HepG2 (cell line): ENCODE results near the gene CFAP97D1. TPM values are rescaled to one million over a fixed set of nuclear protein-coding genes. Genes with fewer than 3 reads are reported as not detected.

ENCODE experiments used
- ATF6 ChIP-seq: sonication (generic); formaldehyde crosslinking; conservative IDR thresholded peaks from 2 replicates; pipeline ENCODE4 v1.4.0; 2020; ENCODE audit warnings: missing genetic modification reagents
- DDIT3 ChIP-seq: sonication (generic); formaldehyde crosslinking; IDR thresholded peaks from 2 replicates; pipeline ENCODE4 v1.4.0; 2020; ENCODE audit warnings: mild to moderate bottlenecking, missing genetic modification reagents
- MTF1 ChIP-seq: sonication (generic); formaldehyde crosslinking; IDR thresholded peaks from 2 replicates; pipeline ENCODE4 v1.5.0; 2020; ENCODE audit warnings: missing genetic modification reagents
- PCBP2 ChIP-seq: fragments of 200-400 bp; formaldehyde crosslinking; optimal IDR thresholded peaks from 2 replicates; pipeline ENCODE3; 2018; ENCODE audit warnings: low read length, low read depth; ENCODE audit not compliant: poor library complexity, severe bottlenecking
- PRMT3 ChIP-seq: sonication (generic); formaldehyde crosslinking; IDR thresholded peaks from 2 replicates; pipeline ENCODE4 v1.8.1; 2022; ENCODE audit warnings: low read depth, mild to moderate bottlenecking, moderate library complexity, missing genetic modification reagents, borderline replicate concordance
- RNF2 ChIP-seq: fragments of 450-650 bp; conservative IDR thresholded peaks from 2 replicates; pipeline ENCODE4 v1.6.1; 2016; ENCODE audit warnings: low read depth
- SP2 ChIP-seq: sonication (generic); formaldehyde crosslinking; IDR thresholded peaks from 2 replicates; pipeline ENCODE4 v1.5.1; 2020; ENCODE audit warnings: mild to moderate bottlenecking, missing genetic modification reagents
- STAG1 ChIP-seq: sonication (generic); formaldehyde crosslinking; IDR thresholded peaks from 2 replicates; pipeline ENCODE4 v1.4.0; 2020; ENCODE audit warnings: missing genetic modification reagents
- ZBTB20 ChIP-seq: sonication (generic); formaldehyde crosslinking; IDR thresholded peaks from 2 replicates; pipeline ENCODE4 v1.8.1; 2023; ENCODE audit warnings: missing genetic modification reagents, low read depth, mild to moderate bottlenecking, borderline replicate concordance
- ZBTB33 ChIP-seq: sonication (generic); formaldehyde crosslinking; IDR thresholded peaks from 2 replicates; pipeline ENCODE4 v1.4.0; 2020; ENCODE audit warnings: missing genetic modification reagents
- ZFP82 ChIP-seq: sonication (generic); formaldehyde crosslinking; IDR thresholded peaks from 2 replicates; pipeline ENCODE4 v1.5.1; 2020; ENCODE audit warnings: mild to moderate bottlenecking, missing genetic modification reagents, borderline replicate concordance
- ZIK1 ChIP-seq: sonication (generic); formaldehyde crosslinking; IDR thresholded peaks from 2 replicates; pipeline ENCODE4 v1.5.0; 2020; ENCODE audit warnings: mild to moderate bottlenecking, low read depth, missing genetic modification reagents, borderline replicate concordance
- ZMAT3 ChIP-seq: sonication (generic); formaldehyde crosslinking; conservative IDR thresholded peaks from 2 replicates; pipeline ENCODE4 v1.7.0; 2021; ENCODE audit warnings: missing genetic modification reagents
- ZNF136 ChIP-seq: sonication (generic); formaldehyde crosslinking; IDR thresholded peaks from 2 replicates; pipeline ENCODE4 v1.8.1; 2022; ENCODE audit warnings: low read depth, mild to moderate bottlenecking, moderate library complexity, missing genetic modification reagents
- ZNF138 ChIP-seq: sonication (generic); formaldehyde crosslinking; IDR thresholded peaks from 2 replicates; pipeline ENCODE4 v1.5.0; 2020; ENCODE audit warnings: mild to moderate bottlenecking, low read depth, missing genetic modification reagents
- ZNF674 ChIP-seq: sonication (generic); formaldehyde crosslinking; IDR thresholded peaks from 2 replicates; pipeline ENCODE4 v1.5.0; 2020; ENCODE audit warnings: low read depth, mild to moderate bottlenecking, missing genetic modification reagents
- ZNF720 ChIP-seq: sonication (generic); formaldehyde crosslinking; IDR thresholded peaks from 2 replicates; pipeline ENCODE4 v1.4.0; 2020; ENCODE audit warnings: missing genetic modification reagents
- polyA plus RNA-seq, 8 experiments: library from polyadenylated mRNA; depleted of rRNA in 3 of 8; stranded (reverse) in 7 of 8; unstranded in 1 of 8; fragments of >200 nt; fragmentation: Illumina TruSeq in 4 of 8; extraction: Trizol in 4 of 8; gene quantifications; 2 replicates each; pipeline versions ENCODE4 v1.2.1 to v1.2.3, GENCODE V29; 2011 to 2016; ENCODE audit warnings: low read depth in 4 of 8, missing spikeins in 1 of 8, mixed read lengths in 1 of 8; ENCODE audit not compliant: insufficient read depth in 1 of 8
- total RNA-seq, 5 experiments: library from RNA; depleted of rRNA; stranded (reverse); fragments of >200 nt; fragmentation: Illumina TruSeq; extraction: Trizol; gene quantifications; 2 replicates each; pipeline ENCODE4 v1.2.3, GENCODE V29; 2016; ENCODE audit warnings: low read depth in 1 of 5
- TF ChIP-seq, protein P1 (sequence below): sonication (generic); formaldehyde crosslinking; IDR thresholded peaks from 2 replicates; pipeline ENCODE4 v1.5.1; 2020; ENCODE audit warnings: mild to moderate bottlenecking, missing genetic modification reagents

Gene CFAP97D1
- total and polyA plus RNA-seq, 2 of the 13 experiments (the other 11 are each of a cell fraction or from before 2014, with no cell fraction given) = 0.02 TPM; not detected in 1

DNA sequence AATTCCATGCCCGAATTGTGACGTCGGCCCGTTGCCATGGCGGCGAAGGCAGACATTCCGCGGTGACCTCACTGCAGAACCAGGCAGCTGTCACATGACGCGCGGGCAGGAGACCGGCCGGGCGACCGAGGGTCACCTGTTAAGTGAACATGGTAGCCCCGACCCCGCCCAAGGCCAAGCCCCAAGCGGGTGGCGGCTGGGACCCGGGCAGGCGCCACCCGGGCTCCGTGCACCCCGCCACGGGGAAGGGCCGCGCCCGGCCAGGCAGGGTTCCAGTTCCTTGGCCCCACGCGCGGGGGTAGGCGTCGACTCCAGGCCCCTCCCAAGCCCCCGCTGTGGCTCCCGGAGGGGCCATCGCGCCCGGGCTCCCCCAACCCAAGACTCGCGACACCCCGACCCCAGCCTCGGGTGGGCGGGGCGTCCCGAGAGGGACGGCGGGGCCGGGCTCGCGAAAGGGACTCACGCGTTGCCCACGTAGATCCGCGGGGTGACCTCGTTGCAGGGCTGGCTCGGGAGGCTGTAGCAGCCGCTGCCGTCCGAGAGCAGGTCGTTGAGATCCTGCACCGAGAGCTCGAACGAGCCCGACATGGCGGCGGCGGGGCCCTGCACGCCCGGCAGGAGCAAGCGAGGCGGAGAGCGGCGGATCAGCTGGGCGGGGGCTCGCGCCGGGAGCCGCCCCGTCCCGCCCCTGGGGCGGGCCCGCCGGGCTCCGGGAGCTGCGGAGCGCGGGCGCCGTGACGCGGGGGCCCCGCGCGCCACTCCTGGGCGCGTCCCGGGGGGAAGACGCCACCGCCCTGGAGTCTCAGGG is 1.7 kb upstream of the CFAP97D1 start, which contains the start of gene DUSP3 (continued):
- TF ChIP-seq ZNF138 (no peak), PRMT3 (CRISPR knock-in tag) (no peak), ZBTB20 (no peak; the same call in 1 of the 2 replicates), ZNF136 (CRISPR knock-in tag) (no peak), ZNF720 (CRISPR knock-in tag) (no peak; the same call in 1 of the 2 replicates), SP2 (peak; percentile 63), ATF6 (no peak), MTF1 (CRISPR knock-in tag) (no peak), ZMAT3 (CRISPR knock-in tag) (0 out of 2 replicates have a peak, but pooled peaks have one; percentile 39), DDIT3 (CRISPR knock-in tag) (no peak), ZIK1 (CRISPR knock-in tag) (no peak; the same call in 1 of the 2 replicates), PCBP2 (no peak), ZBTB33 (CRISPR knock-in tag) (no peak; the same call in 1 of the 2 replicates), RNF2 (peak; percentile 17; the same call in 1 of the 2 replicates), ZFP82 (peak; percentile 65; the same call in 1 of the 2 replicates), STAG1 (CRISPR knock-in tag) (no peak; the same call in 1 of the 2 replicates), ZNF674 (CRISPR knock-in tag) (no peak)
- TF ChIP-seq, protein P1, sequence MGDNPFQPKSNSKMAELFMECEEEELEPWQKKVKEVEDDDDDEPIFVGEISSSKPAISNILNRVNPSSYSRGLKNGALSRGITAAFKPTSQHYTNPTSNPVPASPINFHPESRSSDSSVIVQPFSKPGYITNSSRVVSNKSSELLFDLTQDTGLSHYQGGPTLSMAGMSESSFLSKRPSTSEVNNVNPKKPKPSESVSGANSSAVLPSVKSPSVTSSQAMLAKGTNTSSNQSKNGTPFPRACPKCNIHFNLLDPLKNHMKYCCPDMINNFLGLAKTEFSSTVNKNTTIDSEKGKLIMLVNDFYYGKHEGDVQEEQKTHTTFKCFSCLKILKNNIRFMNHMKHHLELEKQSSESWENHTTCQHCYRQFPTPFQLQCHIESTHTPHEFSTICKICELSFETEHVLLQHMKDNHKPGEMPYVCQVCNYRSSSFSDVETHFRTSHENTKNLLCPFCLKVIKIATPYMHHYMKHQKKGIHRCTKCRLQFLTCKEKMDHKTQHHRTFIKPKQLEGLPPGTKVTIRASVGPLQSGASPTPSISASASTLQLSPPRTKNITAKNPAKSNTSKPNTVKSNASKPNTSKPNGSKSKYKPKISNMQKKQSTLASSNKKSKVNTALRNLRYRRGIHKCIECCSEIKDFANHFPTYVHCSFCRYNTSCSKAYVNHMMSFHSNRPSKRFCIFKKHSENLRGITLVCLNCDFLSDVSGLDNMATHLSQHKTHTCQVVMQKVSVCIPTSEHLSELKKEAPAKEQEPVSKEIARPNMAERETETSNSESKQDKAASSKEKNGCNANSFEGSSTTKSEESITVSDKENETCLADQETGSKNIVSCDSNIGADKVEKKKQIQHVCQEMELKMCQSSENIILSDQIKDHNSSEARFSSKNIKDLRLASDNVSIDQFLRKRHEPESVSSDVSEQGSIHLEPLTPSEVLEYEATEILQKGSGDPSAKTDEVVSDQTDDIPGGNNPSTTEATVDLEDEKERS (CRISPR knock-in tag) = no peak
